ENCODE measurements around the gene NUP62CL.

The NUP62CL gene

DNA sequence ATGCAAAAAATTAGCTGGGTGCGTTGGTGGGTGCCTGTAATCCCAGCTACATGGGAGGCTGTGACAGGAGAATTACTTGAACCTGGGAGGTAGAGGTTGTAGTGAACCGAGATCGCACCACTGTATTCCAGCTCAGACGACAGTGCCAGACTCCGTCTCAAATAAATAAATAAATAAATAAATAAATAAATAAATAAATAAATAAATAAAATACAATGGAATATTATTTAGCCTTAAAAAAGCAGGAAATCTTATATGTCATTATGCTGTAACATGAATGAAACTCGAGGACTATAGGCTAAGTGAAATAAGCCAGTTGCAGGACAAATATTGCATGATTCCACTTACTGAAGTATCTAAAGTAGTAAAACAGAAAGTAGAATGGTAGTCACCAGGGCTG, 130.1 kb downstream of the NUP62CL start (continued):
- no peak for TF ChIP-seq ZNF513 (tag by site-specific recombination; IDR thresholded peaks at IDR 0.05)
- TF ChIP-seq ZNF132 (tag by site-specific recombination; IDR thresholded peaks at IDR 0.05; ENCODE audit: borderline replicate concordance): no peak
- TF ChIP-seq HOXC10 (CRISPR knock-in tag; IDR thresholded peaks at IDR 0.05): no peak
- no peak for TF ChIP-seq ZNF837 (tag by site-specific recombination; IDR thresholded peaks at IDR 0.05)
- no peak for TF ChIP-seq FEZF1 (tag by site-specific recombination; IDR thresholded peaks at IDR 0.05)
- no peak for TF ChIP-seq ZNF114 (tag by site-specific recombination; IDR thresholded peaks at IDR 0.05)
- TF ChIP-seq ZNF292 (tag by site-specific recombination; IDR thresholded peaks at IDR 0.05; ENCODE audit: borderline replicate concordance, low read depth): 0 out of 2 replicates have a peak, but pooled peaks have one; percentile 17
- TF ChIP-seq ZNF140 (tag by site-specific recombination; IDR thresholded peaks at IDR 0.05): peak; percentile 75; the same call in 1 of the 2 replicates
- peak; percentile 80 for TF ChIP-seq ZNF266 (tag by site-specific recombination; IDR thresholded peaks at IDR 0.05; ENCODE audit: low read depth)
- no peak for TF ChIP-seq ZNF626 (tag by site-specific recombination; IDR thresholded peaks at IDR 0.05)
- TF ChIP-seq, protein P1, sequence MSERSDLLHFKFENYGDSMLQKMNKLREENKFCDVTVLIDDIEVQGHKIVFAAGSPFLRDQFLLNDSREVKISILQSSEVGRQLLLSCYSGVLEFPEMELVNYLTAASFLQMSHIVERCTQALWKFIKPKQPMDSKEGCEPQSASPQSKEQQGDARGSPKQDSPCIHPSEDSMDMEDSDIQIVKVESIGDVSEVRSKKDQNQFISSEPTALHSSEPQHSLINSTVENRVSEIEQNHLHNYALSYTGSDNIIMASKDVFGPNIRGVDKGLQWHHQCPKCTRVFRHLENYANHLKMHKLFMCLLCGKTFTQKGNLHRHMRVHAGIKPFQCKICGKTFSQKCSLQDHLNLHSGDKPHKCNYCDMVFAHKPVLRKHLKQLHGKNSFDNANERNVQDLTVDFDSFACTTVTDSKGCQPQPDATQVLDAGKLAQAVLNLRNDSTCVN (tag by site-specific recombination; optimal IDR thresholded peaks at IDR 0.05): no peak
- TF ChIP-seq ZNF404 (tag by site-specific recombination; IDR thresholded peaks at IDR 0.05): no peak
- TF ChIP-seq ZNF704 (tag by site-specific recombination; IDR thresholded peaks at IDR 0.05): no peak
- TF ChIP-seq ZNF76 (tag by site-specific recombination; IDR thresholded peaks at IDR 0.05; ENCODE audit: borderline replicate concordance, low read depth): no peak
- TF ChIP-seq MZF1 (tag by site-specific recombination; IDR thresholded peaks at IDR 0.05; ENCODE audit: borderline replicate concordance): no peak
- TF ChIP-seq ZNF121 (tag by site-specific recombination; IDR thresholded peaks at IDR 0.05): 0 out of 2 replicates have a peak, but pooled peaks have one; percentile 22
- TF ChIP-seq ZNF518A (tag by site-specific recombination; conservative IDR thresholded peaks at IDR 0.05; ENCODE audit: low read depth): peak; percentile 92
- no peak for TF ChIP-seq ZNF544 (tag by site-specific recombination; IDR thresholded peaks at IDR 0.05)
- TF ChIP-seq ZNF768 (tag by site-specific recombination; IDR thresholded peaks at IDR 0.05): no peak
- TF ChIP-seq PBX3 (CRISPR knock-in tag; IDR thresholded peaks at IDR 0.05): no peak
- no peak for TF ChIP-seq REPIN1 (tag by site-specific recombination; IDR thresholded peaks at IDR 0.05; ENCODE audit: low read depth)
- TF ChIP-seq ZNF175 (tag by site-specific recombination; IDR thresholded peaks at IDR 0.05): no peak
- TF ChIP-seq ZNF558 (tag by site-specific recombination; IDR thresholded peaks at IDR 0.05): peak; percentile 53; the same call in 1 of the 2 replicates
- TF ChIP-seq ZNF777 (tag by site-specific recombination; IDR thresholded peaks at IDR 0.05; ENCODE audit: borderline replicate concordance): no peak
- TF ChIP-seq ZNF398 (tag by site-specific recombination; IDR thresholded peaks at IDR 0.05): no peak
- TF ChIP-seq KLF9 (tag by site-specific recombination; IDR thresholded peaks at IDR 0.05; ENCODE audit: low read depth): no peak
- no peak for TF ChIP-seq MEIS1 (CRISPR knock-in tag; IDR thresholded peaks at IDR 0.05; ENCODE audit: borderline replicate concordance)

Measured in HEK293 (cell line).